ENCODE results near the gene KCNE1. TPM values are rescaled to one million over a fixed set of nuclear protein-coding genes. Genes with fewer than 3 reads are reported as not detected.
A peak's percentile ranks its signal among the peaks of the same experiment; 100 is the strongest.

Gene KCNE1
- polyA plus RNA-seq, 2 of the 4 experiments (the other 2 are of a cell fraction) = 0.17 TPM; not detected in 1

- TF ChIP-seq CTCF (IDR thresholded peaks at IDR 0.05) = no peak
- TF ChIP-seq KDM1A (IDR thresholded peaks at IDR 0.05; ENCODE audit: low read depth) = no peak
- TF ChIP-seq MAZ (IDR thresholded peaks at IDR 0.05; ENCODE audit: borderline replicate concordance, low read depth, low read length) = no peak
- no peak for TF ChIP-seq HOXB5 (CRISPR knock-in tag; IDR thresholded peaks at IDR 0.05)
- no peak for TF ChIP-seq ATOH8 (CRISPR knock-in tag; IDR thresholded peaks at IDR 0.05; ENCODE audit: low read depth)
Observed at GRCh38 chr21:34518301-34518700, 6.3 kb upstream of the KCNE1 start (continued).

GRCh38 chr21:34517491-34518245 lies 5.7 kb upstream of the KCNE1 start:
- H3K4me2 ChIP-seq = no peak overlapping the region
- no peaks in the 10 kb centered on the region for H3K9me3 ChIP-seq
- TF ChIP-seq RAD21 (conservative IDR thresholded peaks at IDR 0.05 in 1 of 2, IDR thresholded peaks at IDR 0.05 in 1 of 2) (peak in 1 of 2 experiments; percentile 19; a peak in 1 of 5 replicates), CHD2 (IDR thresholded peaks at IDR 0.05; ENCODE audit: low read length, partially characterized antibody) (no peak)
- WGBS (ENCODE audit: missing lambda C conversion rate) = 90% methylated on average over 22 of the region's 22 CpGs
- no peak overlapping the region for H3K27ac ChIP-seq
- ATAC-seq (peak; percentile 64 to 84; a peak in 4 of 6 replicates), FAIRE-seq (no peak), DNase-seq (ENCODE audit: low read depth in 1 of 2, low spot score in 1 of 2) (peak in 1 of 2 experiments; percentile 16)
- ChIA-PET CTCF (interaction anchor here (0.7 to 1.0 kb wide), 3 partner anchors 12 to 84 kb away, joined by 3 to 5 read pairs (median 3); no protein-coding TSS in a partner anchor), POLR2A (interaction anchor here (1.2 kb wide), 1 partner anchor 9 kb away, joined by 6 read pairs; no protein-coding TSS in a partner anchor)
- peaks cover 6% of the 10 kb centered on the region for H3K4me1 ChIP-seq
- no peak overlapping the region for H3K4me3 ChIP-seq

GRCh38 chr21:34517039-34517438 lies 5.0 kb upstream of the KCNE1 start:
- CTCF ChIA-PET = interaction anchor here (0.7 to 1.0 kb wide), 2 partner anchors 11 to 85 kb away, joined by 3 to 5 read pairs; no protein-coding TSS in a partner anchor
- no peak for DNase-seq (ENCODE audit: low read depth in 1 of 2, low spot score in 1 of 2)
- H3K27ac ChIP-seq = no peak overlapping the region
- H3K4me3 ChIP-seq = no peak overlapping the region
- no peak for ATAC-seq
- H3K4me2 ChIP-seq = no peak overlapping the region
- FAIRE-seq = no peak
- TF ChIP-seq JUN (IDR thresholded peaks at IDR 0.05) = no peak
- TF ChIP-seq KDM5A (IDR thresholded peaks at IDR 0.05) = no peak
- TF ChIP-seq EHF (CRISPR knock-in tag; IDR thresholded peaks at IDR 0.05) = no peak
- TF ChIP-seq CTCF (IDR thresholded peaks at IDR 0.05) = no peak
- no peak for TF ChIP-seq RARB (CRISPR knock-in tag; IDR thresholded peaks at IDR 0.05)
- no peak for TF ChIP-seq BCL3 (IDR thresholded peaks at IDR 0.05)
- TF ChIP-seq PHF8 (IDR thresholded peaks at IDR 0.05; ENCODE audit: borderline replicate concordance, low read depth) = no peak
- no peak for TF ChIP-seq EHMT2 (IDR thresholded peaks at IDR 0.05; ENCODE audit: low read depth)
- no peak for TF ChIP-seq ZSCAN20 (CRISPR knock-in tag; IDR thresholded peaks at IDR 0.05)
- no peaks in the 10 kb centered on the region for H3K9me3 ChIP-seq
- WGBS (ENCODE audit: missing lambda C conversion rate) = 92% methylated on average over 5 of the region's 5 CpGs
- POLR2A ChIA-PET = interaction anchor here (1.2 kb wide), 1 partner anchor 9 kb away, joined by 6 read pairs; no protein-coding TSS in a partner anchor
- no peaks in the 10 kb centered on the region; the same call in 2 of the 3 replicates for H3K4me1 ChIP-seq

Data from A549 (cell line).